VCaP (cell line): ENCODE data around the gene DHCR7.

Experiments used
- H3K27ac ChIP-seq: fragments of 450-650 bp; 2 replicates; pipeline ENCODE4 v1.5.1; 2017
- TF ChIP-seq, protein P1 (sequence below): fragments of 450-650 bp; conservative IDR thresholded peaks from 2 replicates; pipeline ENCODE4 v1.5.1; 2017; ENCODE audit warnings: mild to moderate bottlenecking, moderate library complexity

The DHCR7 gene

DNA sequence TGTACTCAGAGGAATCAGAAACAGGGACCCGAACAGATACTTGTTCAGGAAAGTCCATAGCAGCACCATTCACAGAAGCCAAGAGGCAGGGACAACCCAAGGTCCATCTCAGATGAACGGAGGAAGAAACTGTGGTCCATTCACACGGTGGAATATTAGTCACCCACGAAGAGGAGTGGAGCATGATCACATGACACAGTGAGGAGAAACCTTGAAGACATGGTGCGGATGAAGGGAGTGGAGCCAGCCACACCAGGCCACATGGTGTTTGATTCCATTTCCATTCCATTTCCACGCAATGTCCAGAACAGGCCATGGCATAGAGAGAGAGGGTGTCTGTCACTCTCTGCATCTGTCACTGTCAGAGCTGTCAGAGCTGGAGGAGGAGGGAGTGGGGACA is 35.5 kb upstream of the DHCR7 start:
- H3K27ac ChIP-seq = no peak overlapping the region
- TF ChIP-seq, protein P1, sequence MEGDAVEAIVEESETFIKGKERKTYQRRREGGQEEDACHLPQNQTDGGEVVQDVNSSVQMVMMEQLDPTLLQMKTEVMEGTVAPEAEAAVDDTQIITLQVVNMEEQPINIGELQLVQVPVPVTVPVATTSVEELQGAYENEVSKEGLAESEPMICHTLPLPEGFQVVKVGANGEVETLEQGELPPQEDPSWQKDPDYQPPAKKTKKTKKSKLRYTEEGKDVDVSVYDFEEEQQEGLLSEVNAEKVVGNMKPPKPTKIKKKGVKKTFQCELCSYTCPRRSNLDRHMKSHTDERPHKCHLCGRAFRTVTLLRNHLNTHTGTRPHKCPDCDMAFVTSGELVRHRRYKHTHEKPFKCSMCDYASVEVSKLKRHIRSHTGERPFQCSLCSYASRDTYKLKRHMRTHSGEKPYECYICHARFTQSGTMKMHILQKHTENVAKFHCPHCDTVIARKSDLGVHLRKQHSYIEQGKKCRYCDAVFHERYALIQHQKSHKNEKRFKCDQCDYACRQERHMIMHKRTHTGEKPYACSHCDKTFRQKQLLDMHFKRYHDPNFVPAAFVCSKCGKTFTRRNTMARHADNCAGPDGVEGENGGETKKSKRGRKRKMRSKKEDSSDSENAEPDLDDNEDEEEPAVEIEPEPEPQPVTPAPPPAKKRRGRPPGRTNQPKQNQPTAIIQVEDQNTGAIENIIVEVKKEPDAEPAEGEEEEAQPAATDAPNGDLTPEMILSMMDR = no peak

DNA sequence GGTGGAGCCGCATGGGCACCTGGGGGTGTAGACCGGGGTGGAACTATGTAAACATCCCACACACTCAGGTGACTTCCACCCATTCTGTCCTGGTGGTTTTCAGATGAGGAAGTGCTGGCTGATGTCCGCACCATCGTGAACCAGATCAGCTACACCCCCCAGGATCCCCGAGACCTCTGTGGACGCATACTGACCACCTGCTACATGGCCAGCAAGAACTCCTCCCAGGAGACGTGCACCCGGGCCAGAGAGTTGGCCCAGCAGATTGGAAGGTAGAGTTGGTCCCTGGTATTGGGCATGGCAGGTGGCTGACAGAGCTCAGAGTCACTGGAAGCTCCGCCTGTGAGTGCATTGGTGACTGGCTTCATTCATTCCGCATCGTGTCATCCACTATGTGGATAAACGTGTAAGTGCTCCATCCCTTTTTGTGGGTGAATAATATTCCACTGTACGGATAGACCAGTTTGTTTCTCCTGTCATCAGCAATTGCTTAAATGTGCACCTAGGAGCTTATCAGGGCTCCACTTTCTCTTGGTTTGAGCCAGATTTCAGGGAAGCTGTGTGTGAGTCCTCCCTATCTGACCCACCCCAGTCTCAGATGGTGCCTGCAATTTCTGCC is 34.7 kb upstream of the DHCR7 start:
- TF ChIP-seq, protein P1 = no peak

DNA sequence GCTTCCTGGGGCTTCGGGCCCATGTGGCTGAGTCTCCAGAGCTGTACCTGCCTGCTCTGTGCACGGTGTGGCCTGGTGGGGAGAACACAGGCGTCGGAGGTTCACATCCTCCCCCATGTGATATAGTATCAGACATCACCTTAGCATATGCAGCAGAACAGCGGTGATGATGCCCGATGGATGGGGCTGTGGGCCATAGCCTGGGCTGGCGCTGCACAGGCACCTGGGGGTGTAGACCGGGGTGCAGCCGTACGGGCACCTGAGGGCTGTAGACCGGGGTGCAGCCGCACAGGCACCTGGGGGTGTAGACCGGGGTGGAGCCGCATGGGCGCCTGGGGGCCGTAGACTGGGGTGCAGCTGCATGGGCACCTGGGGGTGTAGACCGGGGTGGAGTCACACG is 34.0 kb upstream of the DHCR7 start:
- peak overlapping the region; percentile 57; the same call in 1 of the 2 replicates for H3K27ac ChIP-seq
- TF ChIP-seq, protein P1 = no peak

More for the DNA sequence above, 34.7 kb upstream of the DHCR7 start:
- H3K27ac ChIP-seq = no peak overlapping the region

DNA sequence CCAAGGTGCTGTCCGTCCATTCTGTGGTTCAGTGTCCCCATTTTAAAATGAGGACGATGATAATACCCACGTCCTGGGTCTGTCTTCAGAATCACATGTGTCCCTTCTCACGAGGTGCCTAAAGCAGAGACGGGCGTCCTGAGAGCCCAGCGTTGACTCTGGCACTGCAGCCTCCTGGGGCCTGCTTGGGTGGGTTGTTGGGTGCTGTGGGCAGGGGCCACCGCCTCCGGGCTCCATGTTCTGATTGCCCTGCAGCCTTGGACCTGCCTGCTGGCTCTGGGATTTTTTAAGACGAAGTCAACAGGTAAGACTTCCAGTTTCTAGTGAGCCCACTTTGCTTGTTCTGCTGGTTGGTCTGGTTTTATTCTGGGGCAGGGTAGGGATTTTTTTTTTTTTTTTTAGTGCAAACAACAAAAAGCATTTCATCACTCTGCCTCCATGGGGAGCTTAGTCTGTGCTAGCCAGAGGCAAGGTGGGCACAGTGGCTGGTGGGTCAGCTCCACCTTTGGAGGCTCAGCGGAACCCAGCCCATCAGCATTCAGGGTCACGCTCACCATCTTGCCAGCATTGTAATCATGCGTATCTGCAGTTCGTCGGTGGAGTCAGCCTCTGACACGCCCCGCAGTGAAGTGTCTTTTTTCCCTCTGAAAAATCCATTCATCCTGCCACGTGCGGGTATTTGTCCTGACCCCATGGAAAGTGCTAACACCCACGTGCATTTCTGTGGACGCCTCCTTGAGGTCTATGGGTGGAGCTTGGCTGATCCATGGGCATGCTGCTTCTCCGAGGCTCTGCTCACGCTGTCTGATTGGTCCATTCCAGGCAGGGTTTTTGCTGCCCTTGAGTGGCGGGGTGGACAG is 33.1 kb upstream of the DHCR7 start:
- peak overlapping the region; percentile 57 for H3K27ac ChIP-seq
- TF ChIP-seq, protein P1 = no peak

DNA sequence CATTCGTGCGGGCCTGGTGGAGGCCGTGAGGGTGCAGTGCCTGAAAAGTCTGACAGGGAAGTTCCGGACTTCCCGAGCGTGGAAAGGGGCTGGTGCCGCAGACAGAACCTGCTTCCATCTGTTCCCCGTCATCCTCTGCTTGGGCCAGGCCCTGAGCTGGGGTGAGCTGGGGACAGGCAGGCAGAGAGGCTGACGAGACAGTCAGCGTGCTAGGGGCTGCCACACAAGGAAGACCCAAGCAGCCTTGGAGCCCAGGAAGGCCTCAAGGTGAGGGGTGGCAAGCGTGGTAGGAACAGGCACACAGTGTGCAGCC is 30.3 kb upstream of the DHCR7 start:
- TF ChIP-seq, protein P1 = no peak
- H3K27ac ChIP-seq = no peak overlapping the region

DNA sequence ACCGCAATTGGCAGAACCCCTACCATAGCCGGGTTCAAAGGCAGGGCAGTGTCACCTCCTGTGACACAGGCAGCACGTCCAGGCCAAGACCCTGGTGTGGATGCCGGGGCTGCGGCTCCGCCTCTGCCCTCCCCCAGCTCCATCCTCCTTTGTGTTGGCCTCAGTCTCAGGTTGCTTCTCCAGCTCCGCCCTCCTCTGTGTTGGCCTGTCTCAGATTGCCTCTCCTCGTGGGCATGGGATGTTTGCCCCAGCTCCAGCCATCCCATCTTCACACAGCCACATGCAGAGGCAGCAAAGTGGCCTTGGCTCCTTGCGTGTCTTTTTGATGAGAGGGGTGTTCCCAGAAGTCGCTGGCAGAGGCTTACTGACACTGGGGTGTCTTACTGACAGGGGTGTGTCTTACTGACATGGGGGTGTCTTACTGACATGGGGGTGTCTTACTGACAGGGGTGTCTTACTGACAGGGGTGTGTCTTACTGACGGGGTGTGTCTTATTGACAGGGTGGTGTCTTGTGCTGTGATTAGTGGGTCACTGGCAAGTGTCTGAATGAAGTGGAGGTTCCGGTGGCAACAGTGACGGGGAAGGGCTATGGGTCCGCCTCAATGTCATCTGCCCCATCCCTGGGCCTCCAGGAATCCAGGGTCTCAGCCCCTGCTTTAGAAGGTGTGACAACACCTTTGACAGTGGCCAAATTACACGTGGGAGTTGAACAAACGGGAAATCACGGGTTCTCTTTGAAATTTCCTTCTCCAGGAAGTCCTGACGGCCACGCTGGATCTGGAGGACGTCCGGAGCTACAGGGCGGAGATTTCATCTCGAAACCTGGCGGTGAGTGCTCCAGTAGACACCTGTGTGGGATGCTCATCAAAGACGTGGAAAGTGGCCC is 29.7 kb upstream of the DHCR7 start:
- TF ChIP-seq, protein P1 = no peak
- H3K27ac ChIP-seq = no peak overlapping the region
